ENCODE data around the gene MASP1.

The MASP1 gene, protein sequence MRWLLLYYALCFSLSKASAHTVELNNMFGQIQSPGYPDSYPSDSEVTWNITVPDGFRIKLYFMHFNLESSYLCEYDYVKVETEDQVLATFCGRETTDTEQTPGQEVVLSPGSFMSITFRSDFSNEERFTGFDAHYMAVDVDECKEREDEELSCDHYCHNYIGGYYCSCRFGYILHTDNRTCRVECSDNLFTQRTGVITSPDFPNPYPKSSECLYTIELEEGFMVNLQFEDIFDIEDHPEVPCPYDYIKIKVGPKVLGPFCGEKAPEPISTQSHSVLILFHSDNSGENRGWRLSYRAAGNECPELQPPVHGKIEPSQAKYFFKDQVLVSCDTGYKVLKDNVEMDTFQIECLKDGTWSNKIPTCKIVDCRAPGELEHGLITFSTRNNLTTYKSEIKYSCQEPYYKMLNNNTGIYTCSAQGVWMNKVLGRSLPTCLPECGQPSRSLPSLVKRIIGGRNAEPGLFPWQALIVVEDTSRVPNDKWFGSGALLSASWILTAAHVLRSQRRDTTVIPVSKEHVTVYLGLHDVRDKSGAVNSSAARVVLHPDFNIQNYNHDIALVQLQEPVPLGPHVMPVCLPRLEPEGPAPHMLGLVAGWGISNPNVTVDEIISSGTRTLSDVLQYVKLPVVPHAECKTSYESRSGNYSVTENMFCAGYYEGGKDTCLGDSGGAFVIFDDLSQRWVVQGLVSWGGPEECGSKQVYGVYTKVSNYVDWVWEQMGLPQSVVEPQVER

DNA sequence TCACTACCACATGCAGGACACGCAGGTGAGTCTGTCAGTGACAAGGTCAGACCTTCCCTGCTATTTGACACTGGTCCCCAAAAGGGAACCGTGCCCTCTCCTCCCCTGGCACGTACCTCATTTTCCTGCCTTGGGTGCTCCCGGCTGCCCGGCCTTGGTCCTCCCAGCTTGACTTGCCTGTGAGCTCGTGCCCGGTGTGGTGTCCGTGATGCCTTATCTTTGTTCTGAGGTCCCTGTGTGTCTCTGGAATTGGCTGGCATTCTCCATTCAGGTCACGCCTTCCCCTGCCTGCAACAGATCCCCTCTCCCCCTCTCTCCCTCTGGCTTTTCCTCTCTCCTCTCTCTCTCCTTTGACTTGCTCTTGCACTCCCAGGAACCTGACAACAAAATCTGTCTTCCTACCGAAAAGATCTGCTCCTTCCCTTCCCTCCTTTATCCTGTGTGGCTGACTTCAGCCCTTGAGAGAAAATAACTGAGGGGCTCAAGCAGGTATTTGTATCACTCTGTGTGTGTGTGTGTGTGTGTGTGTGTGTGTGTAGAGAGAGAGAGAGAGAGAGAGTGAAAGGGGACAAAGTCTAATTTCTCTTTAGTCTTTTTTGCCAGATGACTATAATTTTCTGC lies at the start of gene MASP1:
MASP1 (minus strand) TSS at position 226 of the 621 bp plus-strand sequence; CDS start at position 121, 105 bp downstream.
- no peak for DNase-seq (ENCODE audit: low spot score)

DNA sequence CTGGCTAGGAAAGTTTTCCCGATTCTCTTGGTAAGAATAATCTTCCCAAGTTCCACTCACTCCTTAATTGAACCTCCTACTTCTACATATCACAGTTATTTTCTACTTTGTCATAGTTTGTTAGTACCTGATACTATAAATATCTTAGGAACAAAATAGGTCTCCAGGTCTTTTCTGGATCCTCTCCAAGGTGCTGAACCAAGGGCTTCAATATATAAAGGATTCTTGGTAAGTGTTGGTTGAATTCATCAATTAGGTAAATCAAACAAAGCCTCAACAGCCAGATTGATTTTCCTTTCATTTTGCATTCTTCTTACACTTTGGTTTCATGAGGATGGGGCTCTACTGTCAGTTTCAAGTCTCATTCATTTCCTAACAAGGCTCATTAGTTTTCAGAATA lies 49.0 kb upstream of the MASP1 start:
- no peak for DNase-seq (ENCODE audit: low spot score)

DNA sequence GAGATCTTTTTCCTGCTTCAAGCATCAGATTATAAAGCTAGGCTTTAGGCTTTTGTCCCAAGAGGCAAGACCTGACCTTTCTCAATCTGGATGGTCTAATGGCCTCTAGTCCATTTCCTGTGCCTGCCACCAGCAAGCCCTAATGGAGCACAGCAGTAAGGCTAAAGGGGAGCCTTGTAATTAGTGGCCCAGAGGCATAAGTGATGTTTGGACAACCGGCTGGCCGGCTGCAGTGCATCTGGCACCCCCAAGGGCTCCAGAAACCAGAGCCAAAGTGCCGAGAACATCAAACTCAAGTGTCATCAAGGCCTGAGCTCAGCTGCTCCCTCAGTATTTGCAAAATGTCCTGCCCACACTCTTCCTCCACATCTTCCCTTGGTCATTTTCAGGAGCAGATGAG lies 44.8 kb upstream of the MASP1 start:
- DNase-seq (ENCODE audit: low spot score), result no peak

DNA sequence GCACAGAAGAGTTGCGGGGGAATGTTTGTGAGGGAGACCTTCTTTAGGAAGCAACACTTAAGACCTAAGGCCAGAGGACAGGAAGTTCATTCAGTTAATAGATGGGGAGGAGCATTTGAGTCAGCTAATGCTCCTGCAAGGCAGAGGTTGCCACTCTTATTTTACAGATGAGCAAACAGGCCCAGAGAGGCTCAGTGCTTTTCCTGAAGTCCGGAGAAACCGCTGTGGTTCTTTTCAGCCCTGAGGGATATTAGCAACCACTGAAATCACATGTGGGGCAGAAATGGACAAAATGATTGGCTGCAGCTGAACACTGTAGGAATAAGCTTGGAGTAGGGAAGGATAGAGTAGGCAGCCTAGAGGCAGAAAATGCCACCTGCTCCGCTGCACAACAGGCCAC lies 43.4 kb upstream of the MASP1 start:
- no peak for DNase-seq (ENCODE audit: low spot score)

DNA sequence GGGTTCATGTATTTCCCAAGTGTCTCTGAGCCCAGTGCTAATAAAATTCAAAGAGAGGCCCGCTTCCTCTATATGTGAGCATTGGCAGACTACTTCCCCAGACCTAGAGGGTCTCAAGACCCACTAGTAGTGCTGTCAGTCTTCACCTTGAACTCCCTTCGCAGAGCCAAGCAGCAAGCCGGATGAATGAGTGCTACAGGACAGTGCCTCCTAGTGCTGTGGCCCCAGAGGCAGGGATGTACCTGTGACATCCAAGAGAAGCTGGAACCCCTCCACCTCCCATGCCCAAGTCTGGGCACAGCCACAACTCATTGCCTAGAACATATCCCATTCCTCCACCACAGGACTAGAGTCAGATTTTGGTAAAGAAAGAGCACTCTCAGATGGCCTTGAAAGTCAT lies 37.2 kb upstream of the MASP1 start:
- no peak for DNase-seq (ENCODE audit: low spot score)

DNA sequence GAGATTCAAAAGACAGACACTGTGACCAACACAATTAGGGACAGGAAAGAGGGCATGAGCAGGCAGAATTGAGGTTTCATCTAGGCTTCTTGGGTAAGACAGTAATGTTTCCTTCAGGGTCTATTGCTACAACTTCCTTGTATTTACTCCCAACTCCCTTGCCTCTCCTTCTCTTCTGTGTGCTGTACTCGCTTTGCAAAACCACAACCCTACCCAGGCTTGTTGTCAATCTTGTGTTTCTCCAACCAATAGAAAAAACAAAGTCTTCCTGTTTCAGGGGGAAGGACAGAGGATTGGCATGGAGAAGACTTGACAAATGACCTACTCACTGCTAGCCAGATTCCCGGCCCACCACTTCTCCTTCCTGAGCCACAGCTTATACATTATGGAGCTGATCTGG lies 36.3 kb upstream of the MASP1 start:
- no peak for DNase-seq (ENCODE audit: low spot score)

DNA sequence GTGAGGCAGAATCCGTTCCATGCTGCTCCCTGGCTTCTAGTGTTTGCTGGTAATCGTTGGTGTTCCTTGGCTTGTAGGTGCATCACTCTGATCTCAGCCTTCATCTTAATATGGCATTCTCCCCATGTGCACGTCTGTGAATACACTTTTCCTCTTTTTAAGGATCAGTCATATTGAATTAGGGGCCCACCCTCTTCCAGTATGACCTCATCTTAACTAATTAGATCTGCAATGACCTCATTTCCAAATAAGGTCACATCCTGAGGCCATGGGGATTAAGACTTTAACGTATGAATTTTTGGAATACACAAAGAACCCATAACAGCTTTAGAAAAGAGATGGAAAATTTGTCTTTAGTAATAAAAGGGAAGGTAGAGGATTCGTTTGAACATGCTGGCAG lies 34.1 kb upstream of the MASP1 start:
- DNase-seq (ENCODE audit: low spot score), result no peak

DNA sequence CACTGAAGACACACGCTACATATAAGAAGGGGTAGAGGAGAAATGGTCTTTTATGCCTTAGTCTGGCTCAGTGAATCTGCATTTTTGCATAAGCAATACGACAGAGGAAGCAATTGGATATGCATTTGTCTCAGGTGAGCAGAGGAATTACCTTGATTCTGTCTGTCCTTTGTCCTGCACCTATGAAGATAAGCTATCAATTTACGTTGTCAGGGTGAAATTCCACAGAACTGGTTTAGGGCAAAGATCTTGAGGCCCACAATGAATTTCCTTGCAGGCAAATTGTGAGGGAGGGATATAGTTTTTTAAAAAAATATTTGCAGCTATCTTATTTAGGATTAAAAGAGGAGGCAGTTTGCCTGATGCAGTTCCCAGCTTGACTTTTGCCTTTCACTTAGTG lies 31.6 kb upstream of the MASP1 start:
- DNase-seq (ENCODE audit: low spot score), result no peak

DNA sequence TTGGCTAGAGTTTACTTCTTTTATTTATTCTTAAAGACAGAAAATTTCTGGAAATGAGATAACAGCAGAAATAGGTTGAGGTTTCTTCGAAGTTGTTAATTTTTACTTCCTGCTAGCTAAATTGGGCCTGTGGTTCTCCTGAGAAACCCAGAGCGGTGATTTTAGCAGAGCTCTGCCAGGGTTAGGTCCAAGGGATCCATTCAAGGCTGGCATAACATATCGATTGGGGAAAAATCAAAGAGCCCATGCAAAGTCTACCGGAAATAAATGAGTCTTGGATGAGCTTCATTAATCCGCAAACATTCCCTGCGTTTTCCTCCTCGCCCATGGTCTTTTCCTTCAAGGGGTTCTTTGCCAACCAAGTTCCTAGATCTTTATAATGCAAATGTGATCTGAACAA lies 30.8 kb upstream of the MASP1 start:
- DNase-seq (ENCODE audit: low spot score), result no peak

DNA sequence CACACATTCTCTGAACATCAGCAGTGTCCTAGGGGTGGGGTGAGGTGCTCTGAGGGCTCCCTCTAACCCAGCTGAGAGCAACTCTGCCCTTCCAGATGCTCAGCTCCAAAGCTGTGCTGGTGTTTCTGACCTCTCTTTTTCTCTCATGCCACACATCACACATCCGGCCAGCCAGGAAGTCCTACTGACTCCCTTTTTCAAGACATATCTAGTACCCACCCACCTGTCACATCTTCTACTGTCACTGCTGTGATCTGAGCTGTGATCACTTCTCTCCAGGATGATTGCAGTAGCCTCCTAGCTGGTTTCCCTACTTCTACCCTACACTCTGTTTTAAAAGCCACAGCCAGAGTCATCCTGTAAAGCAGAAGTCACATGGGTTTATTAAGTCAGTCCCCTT lies 30.2 kb upstream of the MASP1 start:
- no peak for DNase-seq (ENCODE audit: low spot score)

DNA sequence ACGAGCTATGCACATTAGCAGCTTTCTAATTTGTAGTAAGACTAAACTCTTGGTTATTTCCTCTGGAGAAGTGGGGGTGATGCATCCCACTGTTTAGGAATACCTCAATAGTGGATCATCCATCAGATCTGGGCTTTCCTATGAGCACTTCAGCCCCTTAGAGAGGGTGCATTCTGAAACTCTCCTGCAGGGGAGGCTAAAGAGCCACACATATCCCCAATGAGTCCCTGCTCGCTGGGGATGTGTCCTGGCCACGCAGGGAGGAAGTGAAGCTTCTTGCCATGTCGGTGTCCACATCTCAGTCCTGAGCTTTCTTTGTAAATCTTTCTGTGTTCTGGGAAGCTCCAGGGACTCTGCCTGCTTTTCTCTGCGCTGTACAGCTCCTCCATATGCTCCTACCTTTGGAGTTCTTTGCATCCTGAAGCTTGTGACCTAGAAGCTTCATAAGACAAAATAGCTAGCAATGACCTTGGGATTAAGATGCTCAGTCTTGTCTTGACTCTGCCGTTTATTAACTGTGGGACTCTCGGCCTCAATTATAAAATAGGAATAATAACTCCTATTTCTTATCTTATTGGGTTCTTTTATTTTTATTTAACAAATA lies 28.3 kb upstream of the MASP1 start:
- DNase-seq (ENCODE audit: low spot score), result peak; percentile 48

DNA sequence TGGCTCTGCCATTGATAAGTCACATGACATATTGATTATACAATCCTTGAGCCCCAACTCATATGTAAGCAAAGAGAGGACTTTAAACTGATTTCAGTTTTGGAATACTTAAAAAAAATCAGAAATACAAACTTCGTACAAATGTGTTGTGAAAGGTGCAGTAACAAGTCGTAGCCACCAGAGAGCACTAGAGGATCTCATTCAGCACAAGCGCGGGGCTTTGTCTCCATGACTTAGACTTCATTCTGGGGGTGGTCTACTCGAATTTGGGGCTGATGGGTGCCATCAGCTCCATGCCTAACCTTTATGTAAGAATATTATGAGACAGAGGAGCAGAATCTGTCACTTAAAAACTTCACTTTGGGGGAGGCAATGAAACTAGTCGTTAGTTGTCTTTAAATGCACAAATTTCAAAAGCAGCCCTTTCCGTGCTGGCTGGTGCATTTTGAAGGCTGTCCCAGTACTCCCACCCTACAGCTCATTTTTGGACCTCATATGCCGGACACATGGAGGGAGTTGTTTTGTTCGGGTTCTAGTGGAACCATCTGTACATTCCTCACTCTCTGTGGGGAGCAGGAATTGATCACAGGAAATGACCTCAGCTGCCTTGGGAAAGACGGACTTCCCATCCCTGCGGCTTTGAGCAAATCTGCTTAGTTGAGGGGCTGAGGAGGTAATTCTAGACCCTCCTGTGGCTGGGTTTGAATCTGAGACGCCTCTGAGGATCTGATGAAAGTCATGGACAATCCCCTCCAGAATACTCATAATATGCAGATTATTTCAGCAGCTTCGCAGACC lies 27.5 kb upstream of the MASP1 start:
- peak; percentile 41 for DNase-seq (ENCODE audit: low spot score)

DNA sequence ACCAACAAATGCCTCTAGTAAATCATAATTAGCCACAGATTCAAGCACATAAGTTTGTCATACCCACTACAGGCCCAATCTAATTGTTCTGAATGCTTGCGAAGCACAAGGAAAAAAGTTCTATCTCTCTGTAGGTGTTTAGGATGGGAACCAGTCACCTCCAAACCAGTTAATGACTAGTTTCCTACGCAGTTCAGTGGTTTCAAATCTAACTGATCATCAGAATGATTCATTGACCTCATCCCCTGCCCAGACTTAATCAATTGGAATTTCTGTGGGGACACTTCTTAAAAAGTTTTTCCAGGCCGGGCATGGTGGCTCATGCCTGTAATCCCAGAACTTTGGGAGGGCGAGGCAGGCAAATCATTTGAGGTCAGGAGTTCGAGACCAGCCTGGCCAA lies 24.3 kb upstream of the MASP1 start:
- DNase-seq (ENCODE audit: low spot score), result no peak

DNA sequence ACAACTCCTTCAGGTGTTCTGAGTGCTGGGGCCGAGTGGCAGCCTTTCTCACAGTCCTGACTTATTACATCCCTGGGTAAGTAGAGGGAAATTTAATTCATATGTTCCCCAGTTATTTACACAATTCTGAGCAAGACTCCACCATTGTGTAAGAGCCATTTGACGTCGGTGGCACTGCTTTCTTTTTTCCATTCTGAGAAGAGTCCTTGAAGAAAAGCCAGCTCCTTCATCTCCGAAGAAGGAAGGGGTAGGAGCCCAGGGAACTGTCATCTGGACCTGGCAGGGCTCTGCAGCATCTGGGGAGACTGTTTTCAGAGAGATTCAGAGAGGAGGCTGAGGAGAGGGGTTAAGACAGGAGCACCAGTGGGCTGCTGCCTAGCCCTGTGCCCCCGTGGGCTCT lies 22.6 kb upstream of the MASP1 start:
- no peak for DNase-seq (ENCODE audit: low spot score)

DNA sequence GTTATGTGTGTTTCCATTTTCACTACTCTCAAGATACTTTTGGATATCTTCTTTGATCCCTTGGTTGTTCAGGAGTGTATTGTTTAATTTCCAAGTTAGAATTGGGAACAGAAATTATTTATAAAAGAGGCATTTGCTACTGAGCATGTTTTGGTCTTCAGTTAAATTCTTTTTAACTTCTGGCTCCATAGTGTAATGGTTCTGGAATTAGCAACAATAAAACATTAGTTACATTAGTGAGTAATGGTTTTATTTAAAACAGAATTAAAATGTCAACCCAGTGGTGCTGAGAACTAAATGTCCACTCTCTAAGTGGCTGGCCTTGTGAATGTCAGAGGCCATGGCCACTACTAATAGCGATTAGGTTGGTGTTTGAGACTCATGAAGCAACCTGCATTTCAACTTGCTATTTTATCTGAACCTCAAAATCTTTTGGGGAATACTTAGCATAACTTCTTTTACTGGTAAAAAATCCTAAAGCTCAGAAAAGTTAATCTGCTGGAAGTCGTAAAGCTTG lies 19.5 kb upstream of the MASP1 start:
- no peak for DNase-seq (ENCODE audit: low spot score)

DNA sequence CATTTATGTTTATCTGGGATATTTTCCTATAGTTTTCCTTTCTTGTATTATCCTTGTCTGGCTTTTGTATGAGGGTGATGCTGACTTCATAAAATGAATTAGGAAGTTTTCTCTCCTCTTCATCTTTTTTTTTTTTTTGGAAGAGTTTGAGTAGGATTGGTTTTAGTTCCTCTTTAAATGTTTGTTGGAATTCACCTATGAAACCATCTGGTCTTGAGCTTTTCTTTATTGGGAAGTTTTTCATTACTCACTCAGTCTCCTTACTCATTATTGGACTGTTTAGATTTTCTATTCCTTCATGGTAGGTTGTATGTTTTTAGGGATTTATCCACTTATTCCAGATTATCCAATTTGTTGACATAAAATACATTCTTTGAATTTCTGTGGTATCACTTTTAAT lies 18.7 kb upstream of the MASP1 start:
- DNase-seq (ENCODE audit: low spot score), result no peak

DNA sequence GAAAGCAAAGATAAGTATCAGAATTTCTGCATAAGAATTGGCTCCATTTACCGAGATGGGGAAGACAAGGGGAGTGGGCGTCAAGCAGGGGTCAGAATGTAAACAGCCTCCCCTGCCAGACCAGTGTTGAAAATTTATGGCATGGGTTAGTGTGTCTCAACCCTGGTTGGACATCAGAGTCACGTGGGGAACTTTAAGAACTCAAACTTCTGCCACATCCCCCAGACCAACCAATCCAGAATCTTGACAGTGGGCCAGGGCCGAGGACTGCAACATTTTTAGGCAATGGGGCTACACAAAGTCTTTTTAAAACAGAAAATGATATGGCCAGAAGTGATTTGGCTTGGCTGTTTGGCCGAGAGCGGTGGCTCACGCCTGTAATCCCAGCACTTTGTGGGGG lies 14.3 kb upstream of the MASP1 start:
- DNase-seq (ENCODE audit: low spot score), result no peak

DNA sequence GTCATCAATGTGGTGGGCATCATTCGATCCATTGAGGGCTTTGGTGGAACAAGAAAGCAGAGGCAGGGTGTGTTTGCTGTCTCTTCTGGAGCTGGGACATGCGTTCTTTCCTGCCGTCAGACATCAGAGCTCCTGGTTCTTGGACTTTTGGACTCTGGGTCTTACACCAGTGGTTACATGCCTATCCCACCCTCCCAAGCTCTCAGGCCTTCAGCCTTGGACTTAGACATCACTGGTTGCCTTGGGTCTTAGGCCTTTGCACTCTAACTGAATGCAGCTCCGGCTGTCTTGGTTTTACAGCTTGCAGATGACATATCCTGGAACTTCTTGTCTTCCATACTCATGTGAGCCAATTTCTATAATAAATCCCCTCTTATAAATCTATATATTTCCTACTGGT lies 8.1 kb upstream of the MASP1 start:
- no peak for DNase-seq (ENCODE audit: low spot score)

DNA sequence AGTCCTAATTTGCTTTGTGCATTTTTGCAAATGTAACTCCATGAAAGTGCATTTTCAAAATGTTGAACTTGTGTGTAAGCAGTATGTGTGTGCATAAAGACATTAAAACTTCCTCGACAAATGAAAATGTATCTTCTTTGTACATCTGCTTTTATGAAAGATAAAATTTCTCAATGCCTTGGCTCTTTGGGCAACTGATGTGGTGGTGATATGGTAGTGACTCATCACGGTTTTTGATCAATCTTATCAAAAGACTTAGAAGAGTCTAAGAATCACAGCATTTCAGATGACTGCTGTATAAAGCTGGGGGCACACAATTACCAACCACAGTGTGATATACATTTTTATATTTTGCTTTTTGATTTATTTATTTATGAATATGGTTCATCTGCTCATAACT lies 5.4 kb upstream of the MASP1 start:
- DNase-seq (ENCODE audit: low spot score), result no peak

DNA sequence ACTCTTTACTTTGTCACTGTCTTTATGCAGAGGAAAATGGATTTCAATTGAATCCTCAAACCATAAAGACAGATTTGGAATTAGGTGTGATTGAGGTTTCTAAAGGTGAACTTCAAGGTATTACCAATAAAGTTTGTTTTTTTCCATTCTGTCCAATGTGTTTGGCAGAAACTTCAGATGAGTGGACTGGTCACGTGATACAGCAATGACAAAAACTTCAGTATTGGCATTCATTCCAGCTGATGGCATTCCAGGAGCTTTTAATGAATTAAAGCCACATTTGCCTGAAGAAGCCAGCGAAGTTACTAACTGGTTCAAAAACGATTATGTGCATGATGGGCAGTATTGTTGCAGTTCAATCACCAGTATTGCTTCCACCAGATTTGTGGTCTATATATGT lies 4.5 kb upstream of the MASP1 start:
- no peak for DNase-seq (ENCODE audit: low spot score)

DNA sequence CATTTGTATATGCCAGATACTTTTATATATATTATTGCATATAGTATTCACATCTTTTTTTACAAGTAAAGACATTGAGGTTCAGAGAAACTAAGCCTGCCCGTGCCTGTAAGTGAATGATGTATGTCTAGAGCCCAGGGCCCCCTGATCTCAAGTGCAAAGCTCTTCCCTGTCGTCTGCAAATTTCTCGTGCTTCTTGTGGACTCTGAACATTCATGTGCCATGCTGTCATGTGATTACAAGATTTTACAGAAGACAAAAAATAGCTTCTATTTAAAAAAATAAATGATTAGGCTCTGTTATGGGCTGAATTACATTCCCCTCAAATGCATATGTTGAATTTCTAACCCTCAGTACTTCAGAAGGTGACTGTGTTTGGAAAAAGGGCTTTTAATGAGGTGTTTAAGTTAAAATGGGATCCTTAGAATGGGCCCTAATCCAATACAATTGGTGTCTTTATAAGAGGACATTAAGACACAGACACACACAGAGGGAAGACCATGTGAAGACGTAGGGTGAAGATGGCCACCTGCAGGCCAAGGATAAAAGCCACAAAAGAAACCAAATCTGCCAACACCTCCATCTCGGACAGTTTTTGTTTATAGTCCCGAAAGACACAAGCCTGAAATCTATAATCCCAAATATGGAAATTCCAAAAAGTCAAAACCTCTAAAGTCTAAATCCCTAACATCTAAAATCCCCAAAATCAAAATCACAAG lies 3.9 kb upstream of the MASP1 start:
- no peak for DNase-seq (ENCODE audit: low spot score)

Data from CD4-positive, alpha-beta T cell treated with Interleukin-15 for 4 hours (primary cell).